Measurements from ENCODE around the gene MICB.

- TF ChIP-seq CTCF (IDR thresholded peaks at IDR 0.05; ENCODE audit: low read depth, low read length, poor library complexity, severe bottlenecking) (no peak), EZH2phosphoT487 (IDR thresholded peaks at IDR 0.05; ENCODE audit: borderline replicate concordance, low read length) (no peak)
These were observed 34.1 kb downstream of the MICB start for GRCh38 chr6:31531771-31532643.

All from DOHH2 (cell line).